ENCODE results near the gene DTL. TPM values are rescaled to one million over a fixed set of nuclear protein-coding genes. Genes with fewer than 3 reads are reported as not detected.

DTL gene
- total RNA-seq, 1 experiment from 2014 or later, result 73.0 TPM

- H3K9me3 ChIP-seq (ENCODE audit: control insufficient read depth, low read depth, low read length), result no peaks in the 10 kb centered on the region
- H3K18ac ChIP-seq (ENCODE audit: insufficient read length, low read depth, low read length), result no peak overlapping the region
- no peaks in the 10 kb centered on the region for H3K79me1 ChIP-seq (ENCODE audit: insufficient read depth, low read depth, low read length, poor library complexity, severe bottlenecking)
- H3T11ph ChIP-seq (ENCODE audit: low read length), result no peak overlapping the region
- H4K5ac ChIP-seq (ENCODE audit: insufficient read length, low read depth, low read length), result no peak overlapping the region
- H2BK5ac ChIP-seq (ENCODE audit: insufficient read length, low read length), result no peak overlapping the region
- no peaks in the 10 kb centered on the region for H3K27me3 ChIP-seq (ENCODE audit: insufficient read depth, low read length)
- H3K23me2 ChIP-seq (ENCODE audit: insufficient read length, low read depth, low read length, poor library complexity, severe bottlenecking), result no peaks in the 10 kb centered on the region
- no peak overlapping the region for H3K23ac ChIP-seq (ENCODE audit: insufficient read length, low read depth, low read length)
- no peak overlapping the region for H4K8ac ChIP-seq (replicated peaks; ENCODE audit: insufficient read length, low read depth, low read length)
- Mint-ChIP-seq H3K4me1 (peaks cover 8 to 11% of the 10 kb centered on the region in 2 experiments; a peak in 3 of 4 replicates), H3K9me3 (no peaks in the 10 kb centered on the region), H3K27me3 (ENCODE audit: low read depth) (no peaks in the 10 kb centered on the region), H3K27ac (no peak overlapping the region), H3K36me3 (ENCODE audit: insufficient read depth in 1 of 3, low read depth in 3 of 3) (peaks cover 45 to 72% (median 69%) of the 10 kb centered on the region in 3 experiments; a peak in 6 of 7 replicates), H3K4me3 (no peak overlapping the region)
- H3K4me1 ChIP-seq (ENCODE audit: insufficient read depth, low read length), result no peaks in the 10 kb centered on the region
- H4K91ac ChIP-seq (ENCODE audit: insufficient read length, low read depth, low read length), result no peak overlapping the region
- no peak overlapping the region for H2BK20ac ChIP-seq (ENCODE audit: low read depth, low read length, poor library complexity, severe bottlenecking)
- no peak for TF ChIP-seq CTCF (conservative IDR thresholded peaks at IDR 0.05)
- H3K4ac ChIP-seq (ENCODE audit: low read depth, low read length), result no peak overlapping the region
- no peak overlapping the region for H3K56ac ChIP-seq (ENCODE audit: insufficient read length, low read depth, low read length)
- no peak for DNase-seq
- no peak overlapping the region for H2BK120ac ChIP-seq (ENCODE audit: low read depth, low read length, poor library complexity, severe bottlenecking)
- no peak overlapping the region for H2AFZ ChIP-seq (ENCODE audit: low read length)
- no peak overlapping the region for H3K27ac ChIP-seq (ENCODE audit: insufficient read length, low read depth, low read length)
- no peak overlapping the region for H2BK12ac ChIP-seq (ENCODE audit: insufficient read length, low read depth, low read length)
- no peak overlapping the region for H2BK15ac ChIP-seq (ENCODE audit: low read depth, low read length)
- H3K4me2 ChIP-seq (ENCODE audit: insufficient read depth, insufficient read length, low read length), result no peak overlapping the region
- no peak overlapping the region for H3K14ac ChIP-seq (ENCODE audit: insufficient read depth, low read length)
- no peak overlapping the region for H3K9ac ChIP-seq (ENCODE audit: extremely low read depth, insufficient read length, low read length)
- peaks cover 2% of the 10 kb centered on the region for H4K20me1 ChIP-seq (ENCODE audit: control insufficient read depth, insufficient read depth, insufficient read length)
- WGBS (ENCODE audit: extremely low coverage, insufficient read length, low lambda C conversion rate), result no CpG with 5 or more reads among the region's 6 CpGs
- no peak overlapping the region for H2AK5ac ChIP-seq (ENCODE audit: insufficient read length, low read length)
- H3K79me2 ChIP-seq (ENCODE audit: insufficient read depth, low read length), result no peaks in the 10 kb centered on the region; the same call in 1 of the 2 replicates
These were observed 56.0 kb downstream of the DTL start for GRCh38 chr1:212091438-212092121.

All from H9 (cell line).